ENCODE measurements around the gene MAG.

Gene MAG

DNA sequence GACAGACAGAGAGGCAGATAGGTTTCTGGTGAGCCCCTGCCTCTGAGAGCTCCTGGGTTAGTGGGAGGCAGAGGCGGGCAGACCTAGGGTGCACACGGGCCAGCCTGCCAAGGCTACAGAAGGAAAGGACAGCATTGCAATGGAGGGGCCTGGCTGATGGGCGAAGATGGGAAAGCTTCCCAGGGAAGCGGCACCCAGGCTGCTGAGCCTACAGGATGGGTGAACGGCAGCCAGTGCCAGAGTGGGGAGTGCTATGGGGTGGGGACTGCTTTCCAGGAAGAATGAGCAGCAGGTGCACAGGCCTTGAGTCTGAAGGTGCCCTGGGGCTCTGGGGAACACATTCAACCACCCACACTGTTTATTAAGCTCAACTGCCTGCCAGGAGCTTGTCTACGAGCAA, 702 bp upstream of the MAG start:
- H4K20me1 ChIP-seq (ENCODE audit: insufficient read depth, low read length), result no peaks in the 10 kb centered on the region
- H3K9me3 ChIP-seq (ENCODE audit: insufficient read depth, low read length), result no peaks in the 10 kb centered on the region
- no peak overlapping the region for H2AFZ ChIP-seq (ENCODE audit: low read depth, low read length)
- no peaks in the 10 kb centered on the region for H3K79me2 ChIP-seq (ENCODE audit: low read length)
- no peak overlapping the region for H3K9ac ChIP-seq (ENCODE audit: low read length)
- H3K4me1 ChIP-seq (ENCODE audit: low read length), result 0 out of 2 replicates have a peak, but pooled peaks cover 4% of the 10 kb centered on the region
- no peak overlapping the region for H3K27ac ChIP-seq (ENCODE audit: low read length)
- H3K27me3 ChIP-seq (ENCODE audit: low read depth, low read length), result peaks cover 41% of the 10 kb centered on the region
- no peaks in the 10 kb centered on the region for H3K36me3 ChIP-seq (replicated peaks; ENCODE audit: low read depth, low read length)
- H3K4me3 ChIP-seq (ENCODE audit: low read length), result no peak overlapping the region
- no peak overlapping the region for H3K4me2 ChIP-seq (ENCODE audit: low read length)
- no peak for TF ChIP-seq EZH2phosphoT487 (IDR thresholded peaks at IDR 0.05; ENCODE audit: low read depth)
- TF ChIP-seq, protein P1, sequence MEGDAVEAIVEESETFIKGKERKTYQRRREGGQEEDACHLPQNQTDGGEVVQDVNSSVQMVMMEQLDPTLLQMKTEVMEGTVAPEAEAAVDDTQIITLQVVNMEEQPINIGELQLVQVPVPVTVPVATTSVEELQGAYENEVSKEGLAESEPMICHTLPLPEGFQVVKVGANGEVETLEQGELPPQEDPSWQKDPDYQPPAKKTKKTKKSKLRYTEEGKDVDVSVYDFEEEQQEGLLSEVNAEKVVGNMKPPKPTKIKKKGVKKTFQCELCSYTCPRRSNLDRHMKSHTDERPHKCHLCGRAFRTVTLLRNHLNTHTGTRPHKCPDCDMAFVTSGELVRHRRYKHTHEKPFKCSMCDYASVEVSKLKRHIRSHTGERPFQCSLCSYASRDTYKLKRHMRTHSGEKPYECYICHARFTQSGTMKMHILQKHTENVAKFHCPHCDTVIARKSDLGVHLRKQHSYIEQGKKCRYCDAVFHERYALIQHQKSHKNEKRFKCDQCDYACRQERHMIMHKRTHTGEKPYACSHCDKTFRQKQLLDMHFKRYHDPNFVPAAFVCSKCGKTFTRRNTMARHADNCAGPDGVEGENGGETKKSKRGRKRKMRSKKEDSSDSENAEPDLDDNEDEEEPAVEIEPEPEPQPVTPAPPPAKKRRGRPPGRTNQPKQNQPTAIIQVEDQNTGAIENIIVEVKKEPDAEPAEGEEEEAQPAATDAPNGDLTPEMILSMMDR (IDR thresholded peaks at IDR 0.05; ENCODE audit: low read depth, low read length), result no peak

DNA sequence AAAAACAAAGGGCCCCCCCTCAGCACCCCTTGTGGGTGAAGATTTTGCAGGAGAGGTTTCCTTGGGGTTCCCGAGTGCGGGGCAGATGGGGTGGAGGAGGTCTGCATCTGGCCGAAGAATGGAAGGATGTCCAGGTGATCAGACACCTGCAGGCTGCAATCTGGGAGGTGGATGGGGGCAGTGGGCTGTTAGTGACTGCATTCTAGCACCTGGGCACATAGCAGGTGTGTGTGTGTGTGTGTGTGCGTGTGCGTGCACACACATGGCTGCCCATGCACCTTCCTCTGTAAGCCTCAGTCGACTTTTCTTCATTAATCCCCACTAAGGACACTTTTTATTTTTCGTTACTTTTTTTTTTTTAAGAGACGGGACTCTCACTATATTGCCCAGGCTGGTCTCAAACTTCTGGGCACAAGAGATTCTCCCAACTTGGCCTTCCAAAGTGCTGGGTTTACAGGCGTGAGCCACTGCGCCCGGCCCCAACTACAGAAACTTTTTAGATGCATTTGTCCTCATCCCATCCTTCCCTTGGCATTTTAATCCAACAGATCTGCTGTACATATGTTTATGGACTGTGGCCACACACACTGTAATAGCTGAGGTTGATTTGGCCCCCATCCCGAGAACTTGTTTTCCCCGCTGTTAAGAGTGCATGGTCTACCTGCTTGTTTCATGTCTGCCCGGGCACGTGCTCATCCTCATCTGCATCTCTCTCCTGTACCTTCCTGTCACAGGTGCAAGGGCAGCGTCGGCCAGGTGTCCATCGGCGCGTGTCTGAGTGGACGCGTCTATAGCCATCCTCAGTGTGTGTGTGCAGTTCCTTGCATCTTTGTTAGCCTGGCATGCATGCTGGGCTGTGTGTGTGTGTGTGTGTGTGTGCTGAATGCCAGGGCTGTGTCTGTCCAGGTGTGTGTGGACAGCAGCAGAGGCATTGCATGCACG, 731 bp downstream of the MAG start:
- no peaks in the 10 kb centered on the region for H3K9me3 ChIP-seq (ENCODE audit: insufficient read depth, low read length)
- H3K27me3 ChIP-seq (ENCODE audit: low read depth, low read length), result peaks cover 41% of the 10 kb centered on the region
- no peaks in the 10 kb centered on the region for H4K20me1 ChIP-seq (ENCODE audit: insufficient read depth, low read length)
- H3K36me3 ChIP-seq (replicated peaks; ENCODE audit: low read depth, low read length), result no peaks in the 10 kb centered on the region
- no peak overlapping the region for H3K4me2 ChIP-seq (ENCODE audit: low read length)
- H3K79me2 ChIP-seq (ENCODE audit: low read length), result no peaks in the 10 kb centered on the region
- no peak overlapping the region for H3K9ac ChIP-seq (ENCODE audit: low read length)
- H3K4me1 ChIP-seq (ENCODE audit: low read length), result 0 out of 2 replicates have a peak, but pooled peaks cover 4% of the 10 kb centered on the region
- no peak overlapping the region for H3K4me3 ChIP-seq (ENCODE audit: low read length)
- TF ChIP-seq, protein P1 (IDR thresholded peaks at IDR 0.05; ENCODE audit: low read depth, low read length), result no peak
- no peak for TF ChIP-seq EZH2phosphoT487 (IDR thresholded peaks at IDR 0.05; ENCODE audit: low read depth)
- no peak overlapping the region for H2AFZ ChIP-seq (ENCODE audit: low read depth, low read length)
- no peak overlapping the region for H3K27ac ChIP-seq (ENCODE audit: low read length)

DNA sequence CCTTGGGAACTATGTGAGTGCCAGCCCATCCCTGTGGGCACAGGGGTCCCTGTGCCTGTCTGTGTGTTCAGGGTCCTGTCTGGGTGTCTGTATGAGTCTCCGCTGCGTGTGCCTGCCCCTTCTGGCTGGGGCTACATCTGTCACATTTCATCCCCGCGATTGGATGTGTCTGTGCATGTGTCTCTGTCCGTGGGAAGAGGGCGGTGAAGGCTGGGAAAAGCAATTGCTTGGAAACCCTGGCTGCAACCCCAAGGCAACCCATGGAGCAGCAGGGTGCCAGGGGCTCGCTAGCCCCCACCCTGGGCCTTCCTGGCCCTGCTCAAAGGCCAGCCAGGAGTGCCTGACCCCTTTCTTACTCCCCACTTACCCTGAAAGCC, 1.4 kb downstream of the MAG start:
- no peaks in the 10 kb centered on the region for H3K36me3 ChIP-seq (replicated peaks; ENCODE audit: low read depth, low read length)
- peaks cover 41% of the 10 kb centered on the region for H3K27me3 ChIP-seq (ENCODE audit: low read depth, low read length)
- no peak overlapping the region for H3K4me3 ChIP-seq (ENCODE audit: low read length)
- TF ChIP-seq, protein P1 (IDR thresholded peaks at IDR 0.05; ENCODE audit: low read depth, low read length), result no peak
- TF ChIP-seq EZH2phosphoT487 (IDR thresholded peaks at IDR 0.05; ENCODE audit: low read depth), result no peak
- no peaks in the 10 kb centered on the region for H3K9me3 ChIP-seq (ENCODE audit: insufficient read depth, low read length)
- H3K79me2 ChIP-seq (ENCODE audit: low read length), result no peaks in the 10 kb centered on the region
- 0 out of 2 replicates have a peak, but pooled peaks cover 4% of the 10 kb centered on the region for H3K4me1 ChIP-seq (ENCODE audit: low read length)
- no peak overlapping the region for H3K9ac ChIP-seq (ENCODE audit: low read length)
- no peak overlapping the region for H3K27ac ChIP-seq (ENCODE audit: low read length)
- H2AFZ ChIP-seq (ENCODE audit: low read depth, low read length), result no peak overlapping the region
- H3K4me2 ChIP-seq (ENCODE audit: low read length), result no peak overlapping the region
- H4K20me1 ChIP-seq (ENCODE audit: insufficient read depth, low read length), result no peaks in the 10 kb centered on the region

DNA sequence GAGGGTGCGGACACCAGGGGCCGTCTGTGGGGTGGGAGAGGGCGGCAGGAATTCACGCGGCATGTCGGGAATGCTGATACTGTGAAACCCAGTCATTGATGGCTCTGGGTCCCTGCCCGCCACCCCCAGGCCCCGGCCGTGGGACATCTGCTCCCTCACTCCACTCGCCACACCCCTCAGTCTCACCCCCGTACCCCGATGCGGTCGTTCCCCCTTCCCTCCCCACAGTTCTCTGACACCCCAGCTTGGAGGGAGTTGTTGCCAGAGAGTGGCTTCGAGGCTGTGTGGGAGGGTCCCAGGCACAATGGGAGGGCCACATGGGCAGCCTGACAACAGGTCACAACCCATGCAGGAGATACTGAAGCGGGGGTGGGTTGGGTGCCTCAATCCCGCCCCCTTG, 1.8 kb downstream of the MAG start:
- Histone ChIP-seq H3K27me3 (ENCODE audit: low read depth, low read length) (peaks cover 41% of the 10 kb centered on the region), H4K20me1 (ENCODE audit: insufficient read depth, low read length) (no peaks in the 10 kb centered on the region), H3K4me1 (ENCODE audit: low read length) (0 out of 2 replicates have a peak, but pooled peaks cover 4% of the 10 kb centered on the region), H3K4me3 (ENCODE audit: low read length) (no peak overlapping the region), H3K27ac (ENCODE audit: low read length) (no peak overlapping the region), H3K79me2 (ENCODE audit: low read length) (no peaks in the 10 kb centered on the region), H2AFZ (ENCODE audit: low read depth, low read length) (no peak overlapping the region), H3K9ac (ENCODE audit: low read length) (no peak overlapping the region), H3K4me2 (ENCODE audit: low read length) (no peak overlapping the region), H3K36me3 (replicated peaks; ENCODE audit: low read depth, low read length) (no peaks in the 10 kb centered on the region), H3K9me3 (ENCODE audit: insufficient read depth, low read length) (no peaks in the 10 kb centered on the region)
- TF ChIP-seq, protein P1 (IDR thresholded peaks at IDR 0.05; ENCODE audit: low read depth, low read length), result no peak
- no peak for TF ChIP-seq EZH2phosphoT487 (IDR thresholded peaks at IDR 0.05; ENCODE audit: low read depth)

All from OCI-LY3 (cell line).